GM12873 (cell line): ENCODE data around the gene ATP8A2.

ENCODE experiments used
- TF ChIP-seq, protein P1 (sequence below): IDR thresholded peaks from 2 replicates; pipeline ENCODE4 v1.5.1; 2012; ENCODE audit warnings: low read depth, mild to moderate bottlenecking, moderate library complexity, low read length, control low read depth; ENCODE audit not compliant: insufficient read depth; ENCODE audit errors: missing control alignments

The ATP8A2 gene

DNA sequence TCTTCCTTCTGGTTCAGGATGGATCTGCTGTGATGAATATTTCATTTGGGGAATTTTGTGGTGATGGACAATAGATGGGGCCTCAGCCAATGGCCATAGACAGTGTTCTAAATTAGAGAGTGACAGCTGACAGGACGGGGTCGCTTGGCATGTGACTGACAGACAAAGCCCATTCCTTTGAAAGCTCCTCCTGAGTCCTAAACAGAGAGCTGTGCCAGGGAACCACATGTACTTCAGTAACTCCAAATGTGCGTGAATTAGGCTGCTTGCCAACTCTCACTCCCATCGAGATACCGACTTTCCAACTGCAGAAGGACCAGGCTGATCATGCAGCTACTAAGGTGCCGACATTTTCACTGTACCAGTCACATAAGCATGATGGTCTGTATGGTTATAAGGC, 492.3 kb downstream of the ATP8A2 start:
- TF ChIP-seq, protein P1, sequence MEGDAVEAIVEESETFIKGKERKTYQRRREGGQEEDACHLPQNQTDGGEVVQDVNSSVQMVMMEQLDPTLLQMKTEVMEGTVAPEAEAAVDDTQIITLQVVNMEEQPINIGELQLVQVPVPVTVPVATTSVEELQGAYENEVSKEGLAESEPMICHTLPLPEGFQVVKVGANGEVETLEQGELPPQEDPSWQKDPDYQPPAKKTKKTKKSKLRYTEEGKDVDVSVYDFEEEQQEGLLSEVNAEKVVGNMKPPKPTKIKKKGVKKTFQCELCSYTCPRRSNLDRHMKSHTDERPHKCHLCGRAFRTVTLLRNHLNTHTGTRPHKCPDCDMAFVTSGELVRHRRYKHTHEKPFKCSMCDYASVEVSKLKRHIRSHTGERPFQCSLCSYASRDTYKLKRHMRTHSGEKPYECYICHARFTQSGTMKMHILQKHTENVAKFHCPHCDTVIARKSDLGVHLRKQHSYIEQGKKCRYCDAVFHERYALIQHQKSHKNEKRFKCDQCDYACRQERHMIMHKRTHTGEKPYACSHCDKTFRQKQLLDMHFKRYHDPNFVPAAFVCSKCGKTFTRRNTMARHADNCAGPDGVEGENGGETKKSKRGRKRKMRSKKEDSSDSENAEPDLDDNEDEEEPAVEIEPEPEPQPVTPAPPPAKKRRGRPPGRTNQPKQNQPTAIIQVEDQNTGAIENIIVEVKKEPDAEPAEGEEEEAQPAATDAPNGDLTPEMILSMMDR = no peak

DNA sequence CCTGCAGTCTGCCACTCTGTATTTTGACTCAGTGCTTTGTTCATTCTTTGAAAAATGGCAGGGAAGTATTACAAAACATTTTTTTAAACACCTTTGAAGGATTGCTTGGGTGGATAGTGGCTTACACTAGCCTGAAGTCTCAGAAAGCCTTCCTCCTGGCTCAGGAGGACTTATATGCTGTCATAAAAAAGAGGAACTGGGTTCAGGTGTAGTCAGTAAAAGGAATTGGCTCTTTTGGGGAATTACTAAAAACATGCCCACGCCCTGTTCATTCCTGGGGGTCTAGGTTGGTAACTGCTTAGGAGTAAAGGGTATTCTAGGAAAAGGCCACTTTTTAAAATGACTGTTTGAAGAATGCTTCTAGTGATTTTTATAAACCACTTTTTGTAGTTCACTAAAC, 493.2 kb downstream of the ATP8A2 start:
- TF ChIP-seq, protein P1 = no peak

DNA sequence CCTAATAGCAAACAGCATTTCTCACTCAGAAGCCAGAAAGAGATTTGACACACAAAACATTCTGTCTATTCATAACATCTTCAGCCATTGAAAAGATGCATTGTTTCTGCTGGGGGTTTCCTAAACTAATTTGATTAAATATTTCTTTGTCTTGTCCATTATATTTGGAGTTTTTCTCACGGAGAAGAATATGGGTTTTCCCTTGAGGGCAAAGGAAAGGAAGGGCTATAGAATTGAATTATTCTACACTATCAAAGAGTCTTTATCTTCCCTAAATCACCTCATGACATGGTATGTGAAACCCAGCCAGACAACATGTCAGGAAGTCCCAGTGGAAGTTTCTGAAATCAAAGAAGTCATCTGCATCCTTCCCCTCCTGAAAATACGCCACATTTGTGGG, 493.6 kb downstream of the ATP8A2 start:
- TF ChIP-seq, protein P1 = no peak

DNA sequence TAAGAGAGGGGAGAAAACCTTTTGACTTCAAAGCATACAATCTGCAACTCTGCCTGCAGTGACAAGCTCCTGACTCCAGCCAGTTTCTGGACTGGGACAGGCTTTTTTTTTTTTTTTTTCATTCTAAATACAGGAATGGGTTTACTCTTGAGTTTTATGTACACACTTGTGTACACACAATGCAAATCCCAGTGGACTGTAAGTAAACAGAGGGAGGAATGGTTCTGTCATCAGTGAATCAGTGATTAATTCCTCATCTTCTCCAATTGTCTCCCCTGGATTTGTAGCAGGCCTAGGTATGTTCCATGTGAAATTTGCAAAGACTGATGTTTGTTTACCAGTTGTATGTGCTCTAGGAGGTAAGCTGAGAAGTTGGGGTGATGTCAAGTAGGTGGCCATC, 495.3 kb downstream of the ATP8A2 start:
- TF ChIP-seq, protein P1 = no peak

DNA sequence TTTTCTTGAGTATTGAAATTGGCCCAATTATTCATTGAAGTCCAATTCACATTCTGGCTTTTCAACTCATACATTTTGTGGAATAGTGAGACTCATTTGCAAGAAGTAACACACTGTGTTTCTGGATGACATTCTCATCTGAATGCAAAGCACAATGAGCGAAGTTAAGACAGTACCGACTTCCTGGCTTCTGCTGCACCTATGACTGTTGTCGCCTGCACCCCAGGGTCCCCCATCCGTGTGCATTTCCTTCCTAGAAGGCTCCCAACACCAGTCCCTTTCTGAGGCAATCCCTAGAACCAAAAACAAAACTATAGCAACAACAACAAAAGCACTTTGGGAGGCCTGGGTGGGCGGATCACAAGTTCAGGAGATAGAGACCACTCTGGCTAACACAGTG, 496.7 kb downstream of the ATP8A2 start:
- TF ChIP-seq, protein P1 = no peak

DNA sequence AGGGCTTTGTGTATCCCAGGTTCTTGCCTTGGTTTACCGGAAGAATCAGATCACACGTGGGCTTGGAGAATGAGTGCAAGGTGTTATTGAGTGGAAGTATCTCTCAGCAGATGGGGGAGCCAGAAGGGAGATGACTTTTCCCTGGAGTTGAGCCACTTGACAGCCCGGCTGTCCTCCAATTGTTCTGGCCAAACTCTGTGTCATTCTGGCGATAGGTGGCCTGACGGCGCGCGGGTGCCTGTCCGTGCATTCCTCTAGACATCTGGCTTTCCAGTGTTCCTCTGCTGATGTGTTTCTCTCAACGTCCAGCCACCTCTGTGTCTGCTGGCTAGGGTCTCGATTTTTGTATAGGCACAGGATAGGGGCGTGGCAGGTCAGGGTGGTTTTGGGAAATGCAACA, 498.2 kb downstream of the ATP8A2 start:
- TF ChIP-seq, protein P1 = no peak

DNA sequence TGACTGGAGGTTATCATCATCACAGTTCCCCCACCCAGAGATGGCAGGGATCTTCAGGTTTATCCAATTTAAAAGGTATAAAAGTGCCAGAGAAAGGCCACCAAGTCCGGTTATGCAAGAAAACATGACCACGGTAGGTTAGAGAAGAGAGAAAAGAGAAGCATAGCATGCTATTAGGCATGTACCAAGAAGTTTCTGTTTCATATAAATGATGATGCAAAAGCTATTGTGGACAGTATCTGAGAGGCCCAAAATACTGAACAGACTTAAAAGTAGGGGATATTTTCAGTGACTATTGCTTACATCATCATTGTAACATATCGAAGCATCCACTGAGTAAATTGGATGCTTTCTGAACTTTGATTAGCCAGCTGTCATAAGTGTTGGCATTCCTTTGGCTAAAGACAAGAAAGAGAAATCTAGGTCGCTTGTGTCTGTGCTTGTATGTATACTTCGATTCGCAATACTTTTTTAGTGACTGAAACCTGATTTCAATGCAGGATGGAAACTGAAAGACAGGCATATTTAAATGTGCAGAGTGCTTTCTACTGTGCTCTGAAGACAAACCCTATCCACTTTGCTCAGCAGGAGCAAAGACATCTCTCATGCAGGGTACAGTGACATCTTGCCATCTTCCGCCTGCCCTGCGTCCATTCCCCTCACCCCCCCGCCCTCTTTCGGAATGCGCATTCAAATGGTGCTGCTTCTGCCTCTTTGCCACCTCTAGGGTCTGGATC, 499.8 kb downstream of the ATP8A2 start:
- TF ChIP-seq, protein P1 = no peak
